Measurements from ENCODE around the gene FMN1. TPM values are rescaled to one million over a fixed set of nuclear protein-coding genes. Genes with fewer than 3 reads are reported as not detected.

FMN1 gene
- total RNA-seq, 4 donors from 2014 or later = 2.6 to 6.6 (median 4.2) TPM

DNA sequence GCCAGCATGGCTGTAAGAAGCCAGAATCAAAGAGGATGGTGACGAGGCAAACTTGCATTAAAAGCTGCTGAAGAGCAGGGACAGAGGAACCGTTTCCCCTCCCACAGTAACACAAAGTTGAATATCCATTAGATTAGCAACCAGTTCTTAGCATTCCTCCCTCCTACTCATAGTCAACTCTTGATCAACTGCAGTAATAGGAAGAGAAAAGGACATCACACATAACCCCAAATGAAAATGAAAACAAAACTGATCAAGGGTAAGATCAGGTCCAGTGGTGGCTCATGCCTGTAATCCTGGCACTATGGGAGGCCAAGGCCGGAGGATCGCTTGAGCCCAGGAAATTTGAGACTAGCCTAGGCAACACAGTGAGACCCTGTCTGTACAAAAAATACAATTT is 311.6 kb downstream of the FMN1 start:
- Histone ChIP-seq H3K4me1 (no peaks in the 10 kb centered on the region), H3K9me3 (no peaks in the 10 kb centered on the region), H3K4me3 (no peak overlapping the region), H3K27me3 (no peaks in the 10 kb centered on the region), H3K27ac (no peak overlapping the region), H3K36me3 (no peaks in the 10 kb centered on the region)
- in situ Hi-C loops (cut with MboI; ENCODE audit: low sequenced_read_pairs in 4 of 4) = no loop called here
- TF ChIP-seq, protein P1, sequence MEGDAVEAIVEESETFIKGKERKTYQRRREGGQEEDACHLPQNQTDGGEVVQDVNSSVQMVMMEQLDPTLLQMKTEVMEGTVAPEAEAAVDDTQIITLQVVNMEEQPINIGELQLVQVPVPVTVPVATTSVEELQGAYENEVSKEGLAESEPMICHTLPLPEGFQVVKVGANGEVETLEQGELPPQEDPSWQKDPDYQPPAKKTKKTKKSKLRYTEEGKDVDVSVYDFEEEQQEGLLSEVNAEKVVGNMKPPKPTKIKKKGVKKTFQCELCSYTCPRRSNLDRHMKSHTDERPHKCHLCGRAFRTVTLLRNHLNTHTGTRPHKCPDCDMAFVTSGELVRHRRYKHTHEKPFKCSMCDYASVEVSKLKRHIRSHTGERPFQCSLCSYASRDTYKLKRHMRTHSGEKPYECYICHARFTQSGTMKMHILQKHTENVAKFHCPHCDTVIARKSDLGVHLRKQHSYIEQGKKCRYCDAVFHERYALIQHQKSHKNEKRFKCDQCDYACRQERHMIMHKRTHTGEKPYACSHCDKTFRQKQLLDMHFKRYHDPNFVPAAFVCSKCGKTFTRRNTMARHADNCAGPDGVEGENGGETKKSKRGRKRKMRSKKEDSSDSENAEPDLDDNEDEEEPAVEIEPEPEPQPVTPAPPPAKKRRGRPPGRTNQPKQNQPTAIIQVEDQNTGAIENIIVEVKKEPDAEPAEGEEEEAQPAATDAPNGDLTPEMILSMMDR (IDR thresholded peaks at IDR 0.05 in 4 of 5, conservative IDR thresholded peaks at IDR 0.05 in 1 of 5) = no peak
- no peak for TF ChIP-seq POLR2A (IDR thresholded peaks at IDR 0.05)
- DNase-seq (no peak), ATAC-seq (no peak)
- intact Hi-C loops (cut with DNase I; ENCODE audit: low total_unique reads) = no loop called here

DNA sequence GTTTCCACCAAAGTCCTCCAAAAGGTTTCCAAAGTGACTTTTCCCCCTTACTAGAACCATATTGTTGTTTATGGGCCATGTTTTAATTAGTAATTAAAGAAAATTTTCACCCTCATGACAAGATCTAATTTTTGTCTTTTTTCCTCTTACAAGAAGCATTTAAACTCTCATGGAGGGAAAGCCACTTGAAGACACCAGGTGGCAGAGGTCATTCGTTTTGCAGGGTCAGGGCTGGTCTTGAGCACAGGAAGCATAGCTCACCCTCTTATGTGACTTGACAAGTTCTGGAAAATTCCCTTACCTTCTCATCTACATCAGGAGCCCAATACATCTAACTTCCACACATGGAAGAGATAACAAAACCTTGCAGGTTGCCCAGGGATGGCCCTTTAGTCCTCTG is 313.0 kb downstream of the FMN1 start:
- ATAC-seq = no peak
- intact Hi-C loops (cut with DNase I; ENCODE audit: low total_unique reads) (no loop called here), in situ Hi-C loops (cut with MboI; ENCODE audit: low sequenced_read_pairs in 4 of 4) (no loop called here)
- H3K4me1 ChIP-seq = no peaks in the 10 kb centered on the region
- TF ChIP-seq, protein P1 (IDR thresholded peaks at IDR 0.05 in 4 of 5, conservative IDR thresholded peaks at IDR 0.05 in 1 of 5) = no peak
- TF ChIP-seq POLR2A (IDR thresholded peaks at IDR 0.05) = no peak
- H3K4me3 ChIP-seq = no peak overlapping the region
- DNase-seq = no peak
- H3K27me3 ChIP-seq = no peaks in the 10 kb centered on the region
- H3K9me3 ChIP-seq = no peaks in the 10 kb centered on the region
- H3K36me3 ChIP-seq = no peaks in the 10 kb centered on the region
- no peak overlapping the region for H3K27ac ChIP-seq

DNA sequence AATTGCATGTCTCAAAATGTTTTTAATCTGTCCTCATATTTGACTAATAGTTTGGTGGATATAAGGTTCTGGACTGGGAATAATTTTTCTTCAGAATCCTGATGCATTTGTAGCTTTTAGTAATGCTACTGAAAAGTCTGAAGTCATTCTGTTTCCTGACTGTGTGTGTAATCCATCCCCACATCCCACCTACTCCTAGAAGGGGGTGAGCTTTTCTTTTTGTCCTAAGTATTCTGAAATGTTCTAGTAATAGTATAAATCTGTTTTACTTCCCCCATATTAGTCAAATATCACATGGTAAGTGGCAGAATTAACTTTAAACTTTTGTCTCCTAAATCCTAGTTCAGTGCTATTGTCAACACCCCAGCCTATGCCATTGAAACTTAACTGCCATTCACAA is 313.9 kb downstream of the FMN1 start:
- Histone ChIP-seq H3K36me3 (no peaks in the 10 kb centered on the region), H3K27ac (no peak overlapping the region), H3K9me3 (no peaks in the 10 kb centered on the region), H3K4me3 (no peak overlapping the region), H3K27me3 (no peaks in the 10 kb centered on the region), H3K4me1 (no peaks in the 10 kb centered on the region)
- intact Hi-C loops (cut with DNase I; ENCODE audit: low total_unique reads) = no loop called here
- no peak for DNase-seq
- TF ChIP-seq, protein P1 (IDR thresholded peaks at IDR 0.05 in 4 of 5, conservative IDR thresholded peaks at IDR 0.05 in 1 of 5) = no peak
- TF ChIP-seq POLR2A (IDR thresholded peaks at IDR 0.05) = no peak
- in situ Hi-C loops (cut with MboI; ENCODE audit: low sequenced_read_pairs in 4 of 4) = no loop called here
- no peak for ATAC-seq

DNA sequence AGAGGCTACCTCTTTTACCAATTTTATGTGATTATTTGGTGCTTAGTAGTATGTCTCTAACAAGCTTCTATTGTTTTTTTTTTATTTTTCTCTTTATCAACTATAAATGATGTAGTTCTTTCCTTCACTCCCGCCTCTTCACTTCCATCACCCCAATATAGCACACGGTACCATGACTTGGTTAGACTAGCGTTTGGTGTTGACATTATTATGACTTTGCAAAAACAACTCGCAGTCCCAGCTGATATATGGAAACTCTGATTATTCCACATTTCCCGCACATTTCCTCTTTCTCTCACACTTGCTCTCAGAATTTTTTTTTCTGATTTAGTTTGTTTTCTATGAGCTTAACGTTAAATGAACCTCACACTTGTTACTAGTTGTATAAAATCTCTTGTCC is 314.5 kb downstream of the FMN1 start:
- H3K27me3 ChIP-seq = no peaks in the 10 kb centered on the region
- H3K4me3 ChIP-seq = no peak overlapping the region
- H3K27ac ChIP-seq = no peak overlapping the region
- ATAC-seq = no peak
- intact Hi-C loops (cut with DNase I; ENCODE audit: low total_unique reads) = no loop called here
- H3K36me3 ChIP-seq = no peaks in the 10 kb centered on the region
- no peaks in the 10 kb centered on the region for H3K4me1 ChIP-seq
- H3K9me3 ChIP-seq = no peaks in the 10 kb centered on the region
- DNase-seq = no peak
- TF ChIP-seq POLR2A (IDR thresholded peaks at IDR 0.05) = no peak
- TF ChIP-seq, protein P1 (IDR thresholded peaks at IDR 0.05 in 4 of 5, conservative IDR thresholded peaks at IDR 0.05 in 1 of 5) = no peak
- in situ Hi-C loops (cut with MboI; ENCODE audit: low sequenced_read_pairs in 4 of 4) = no loop called here

Measured in gastrocnemius medialis (tissue), 4 donors.